Endodermal cell (in vitro differentiated cells): ENCODE measurements around the gene MFSD2B. TPM values are rescaled to one million over a fixed set of nuclear protein-coding genes. Genes with fewer than 3 reads are reported as not detected.

Source experiments
- DNase-seq: peaks from one replicate; pipeline ENCODE4 v3.0.0-alpha.2; 2017
- H3K27ac ChIP-seq: 2 replicates; pipeline ENCODE4 v1.5.1; 2013; ENCODE audit warnings: mild to moderate bottlenecking, low read depth, low read length, moderate library complexity
- H3K27me3 ChIP-seq: 2 replicates; pipeline ENCODE4 v1.6.1; 2013; ENCODE audit warnings: mild to moderate bottlenecking, low read length, moderate library complexity; ENCODE audit not compliant: insufficient read depth, control insufficient read depth, poor library complexity, severe bottlenecking
- H3K36me3 ChIP-seq: 2 replicates; pipeline ENCODE4 v1.7.0; 2013; ENCODE audit warnings: mild to moderate bottlenecking, low read length, moderate library complexity; ENCODE audit not compliant: control insufficient read depth, insufficient read depth
- H3K4me1 ChIP-seq: one replicate; pipeline ENCODE4 v1.7.0; 2013; ENCODE audit warnings: low read length; ENCODE audit not compliant: control insufficient read depth, insufficient read depth
- H3K4me3 ChIP-seq: 2 replicates; pipeline ENCODE4 v1.5.1; 2013; ENCODE audit warnings: mild to moderate bottlenecking, low read length, moderate library complexity
- H3K9ac ChIP-seq: 2 replicates; pipeline ENCODE4 v1.6.1; 2013; ENCODE audit warnings: mild to moderate bottlenecking, low read length, moderate library complexity; ENCODE audit not compliant: poor library complexity, severe bottlenecking; ENCODE audit errors: extremely low read depth
- H3K9me3 ChIP-seq: 2 replicates; pipeline ENCODE4 v1.6.1; 2013; ENCODE audit warnings: mild to moderate bottlenecking, low read length, moderate library complexity; ENCODE audit not compliant: control insufficient read depth
- H3K27ac Mint-ChIP-seq: 2 replicates; pipeline ENCODE4 v1.8.0; 2020; ENCODE audit warnings: mixed read lengths
- H3K27me3 Mint-ChIP-seq: 2 replicates; pipeline ENCODE4 v1.8.0; 2021; ENCODE audit warnings: mild to moderate bottlenecking, mixed read lengths; ENCODE audit not compliant: insufficient read depth
- H3K36me3 Mint-ChIP-seq: 2 replicates; pipeline ENCODE4 v1.8.0; 2020; ENCODE audit warnings: low read depth, mixed read lengths
- H3K4me1 Mint-ChIP-seq: 2 replicates; pipeline ENCODE4 v1.8.0; 2020; ENCODE audit warnings: mixed read lengths
- H3K4me3 Mint-ChIP-seq: 2 replicates; pipeline ENCODE4 v1.8.0; 2020; ENCODE audit warnings: mild to moderate bottlenecking, moderate library complexity, mixed read lengths
- H3K9me3 Mint-ChIP-seq: 2 replicates; pipeline ENCODE4 v1.8.0; 2020; ENCODE audit warnings: mild to moderate bottlenecking, mixed read lengths
- CTCF ChIP-seq: fragments of 200-600 bp; sonication (generic); conservative IDR thresholded peaks from 2 replicates; pipeline ENCODE4 v1.5.0; 2021; ENCODE audit warnings: antibody characterized with exemption, mild to moderate bottlenecking
- WGBS, 2 experiments: methylation state at CpG; one replicate each; pipeline versions ENCODE4 v1.1.5 to v1.1.7; 2013; ENCODE audit warnings: missing lambda C conversion rate in 2 of 2, mixed read lengths in 1 of 2; ENCODE audit not compliant: insufficient coverage in 1 of 2, insufficient read length in 1 of 2; 5-methylcytosine and 5-hydroxymethylcytosine counted together
- total RNA-seq, 2 donors: library from RNA; stranded (reverse); fragmentation: NEBNext Ultra II Directional in 1 of 2; extraction: Animal tissue kit (Norgen Biotek cat#: 25700) in 1 of 2; gene quantifications; 2 replicates in 1 of 2; 3 replicates in 1 of 2; pipeline ENCODE4 v1.2.1, GENCODE V29; 2021

Gene MFSD2B
- total RNA-seq, 2 donors from 2014 or later = 0.91 to 1.0 TPM

- Mint-ChIP-seq H3K4me1 (no peaks in the 10 kb centered on the region), H3K27ac (no peak overlapping the region), H3K36me3 (peaks cover 17% of the 10 kb centered on the region), H3K27me3 (peaks cover 2% of the 10 kb centered on the region), H3K9me3 (no peaks in the 10 kb centered on the region), H3K4me3 (no peak overlapping the region)
- no peak for TF ChIP-seq CTCF
- Histone ChIP-seq H3K4me1 (no peaks in the 10 kb centered on the region), H3K36me3 (peaks cover 3% of the 10 kb centered on the region), H3K27me3 (no peaks in the 10 kb centered on the region), H3K27ac (no peak overlapping the region), H3K4me3 (no peak overlapping the region), H3K9ac (no peak overlapping the region), H3K9me3 (no peaks in the 10 kb centered on the region)
- DNase-seq = no peak
- WGBS, 2 experiments = no CpG with 5 or more reads among the region's 1 CpG
Measured at GRCh38 chr2:24052951-24053350, 43.1 kb downstream of the MFSD2B start.

GRCh38 chr2:24054366-24055010 lies 44.6 kb downstream of the MFSD2B start:
- Histone ChIP-seq H3K27me3 (no peaks in the 10 kb centered on the region), H3K9ac (no peak overlapping the region), H3K4me1 (no peaks in the 10 kb centered on the region), H3K36me3 (peaks cover 3% of the 10 kb centered on the region), H3K27ac (no peak overlapping the region), H3K9me3 (no peaks in the 10 kb centered on the region), H3K4me3 (no peak overlapping the region)
- DNase-seq = no peak
- H3K9me3 Mint-ChIP-seq = no peaks in the 10 kb centered on the region
- no peak for TF ChIP-seq CTCF
- H3K27ac Mint-ChIP-seq = no peak overlapping the region
- no peak overlapping the region for H3K4me3 Mint-ChIP-seq
- H3K36me3 Mint-ChIP-seq = peaks cover 17% of the 10 kb centered on the region
- no peaks in the 10 kb centered on the region for H3K27me3 Mint-ChIP-seq
- H3K4me1 Mint-ChIP-seq = no peaks in the 10 kb centered on the region
- 90 to 97% methylated on average over 6 to 7 of the region's 8 CpGs for WGBS, 2 experiments

- no peaks in the 10 kb centered on the region for H3K9me3 Mint-ChIP-seq
- Histone ChIP-seq H3K27me3 (no peaks in the 10 kb centered on the region), H3K27ac (no peak overlapping the region), H3K9me3 (no peaks in the 10 kb centered on the region), H3K36me3 (peaks cover 3% of the 10 kb centered on the region), H3K4me1 (no peaks in the 10 kb centered on the region), H3K4me3 (no peak overlapping the region), H3K9ac (no peak overlapping the region)
- H3K4me3 Mint-ChIP-seq = no peak overlapping the region
- no peak overlapping the region for H3K27ac Mint-ChIP-seq
- H3K27me3 Mint-ChIP-seq = no peaks in the 10 kb centered on the region
- H3K4me1 Mint-ChIP-seq = no peaks in the 10 kb centered on the region
- H3K36me3 Mint-ChIP-seq = peaks cover 17% of the 10 kb centered on the region
- WGBS, 2 experiments = 91 to 99% methylated on average over 5 to 6 of the region's 6 CpGs
- DNase-seq = no peak
- TF ChIP-seq CTCF = no peak
Measured at GRCh38 chr2:24055750-24056149, 45.9 kb downstream of the MFSD2B start.
